B cell (primary cell): ENCODE data around the gene HOATZ. TPM values are rescaled to one million over a fixed set of nuclear protein-coding genes. Genes with fewer than 3 reads are reported as not detected.

Experiments used
- ATAC-seq: fragments of 200-7000 bp; cut with Tn5 transposase; one replicate; pipeline ENCODE4 v1.10.0; 2021; ENCODE audit warnings: low read depth, mild to moderate bottlenecking, moderate number of reproducible peaks, moderate library complexity
- CTCF ChIA-PET: fragments of 350-600 bp; sonication (Branson Sonifier 250); formaldehyde crosslinking; loops from one replicate; lab custom pipeline; 2021; ENCODE audit warnings: antibody characterized with exemption, inconsistent platforms; lab: Charles Lee
- POLR2A ChIA-PET: fragments of 350-600 bp; sonication (Branson Sonifier 250); formaldehyde crosslinking; loops from one replicate; lab custom pipeline; 2021; ENCODE audit warnings: antibody characterized with exemption; lab: Charles Lee
- DNase-seq: peaks from one replicate; pipeline ENCODE4 v3.0.0; 2013
- H2AFZ ChIP-seq: 2 replicates; pipeline ENCODE4 v1.6.1; 2012; ENCODE audit warnings: mild to moderate bottlenecking, low read depth, low read length; ENCODE audit not compliant: insufficient read depth, poor library complexity, severe bottlenecking
- H3K27ac ChIP-seq, 2 donors: 1 replicate in 1 of 2; 2 replicates in 1 of 2; pipeline ENCODE4 v1.5.1; 2012 to 2013; ENCODE audit warnings: low read length in 2 of 2, mild to moderate bottlenecking in 2 of 2, moderate library complexity in 1 of 2
- H3K27me3 ChIP-seq, 4 experiments: fragments of 200-600 bp in 1 of 4; sonication (generic) in 1 of 4; replicated peaks in 1 of 4; 1 replicate in 2 of 4; 2 replicates in 2 of 4; pipeline versions ENCODE4 v1.6.1 to v1.7.0; 2013 to 2016; ENCODE audit warnings: low read length in 3 of 4, mild to moderate bottlenecking in 2 of 4, mixed read lengths in 1 of 4, moderate library complexity in 1 of 4; ENCODE audit not compliant: insufficient read depth in 4 of 4, control insufficient read depth in 3 of 4; ENCODE audit errors: control extremely low read depth in 1 of 4
- H3K36me3 ChIP-seq, 2 experiments: replicated peaks in 1 of 2; 1 replicate in 1 of 2; 2 replicates in 1 of 2; pipeline versions ENCODE4 v1.6.1 to v1.7.1; 2013; ENCODE audit warnings: low read length in 1 of 2; ENCODE audit not compliant: insufficient read depth in 2 of 2, control insufficient read depth in 1 of 2; ENCODE audit errors: control extremely low read depth in 1 of 2, extremely low read depth in 1 of 2
- H3K4me1 ChIP-seq, 2 donors: fragments of 200-600 bp in 1 of 2; sonication (generic) in 1 of 2; 1 replicate in 1 of 2; 2 replicates in 1 of 2; pipeline versions ENCODE4 v1.5.1 to v1.6.1; 2013 to 2017; ENCODE audit warnings: low read length in 2 of 2; ENCODE audit not compliant: control insufficient read depth in 2 of 2, insufficient read depth in 2 of 2
- H3K4me2 ChIP-seq: replicated peaks from 2 replicates; pipeline ENCODE3; 2012; ENCODE audit warnings: mild to moderate bottlenecking, low read depth, low read length; ENCODE audit not compliant: poor library complexity, severe bottlenecking
- H3K4me3 ChIP-seq, 5 experiments: fragments of 200-600 bp in 1 of 5; sonication (generic) in 1 of 5; 1 replicate in 3 of 5; 2 replicates in 2 of 5; pipeline versions ENCODE4 v1.5.1 to v1.7.0; 2011 to 2016; ENCODE audit warnings: low read length in 4 of 5, mild to moderate bottlenecking in 4 of 5, low read depth in 2 of 5, control low read depth in 1 of 5, moderate library complexity in 1 of 5; ENCODE audit not compliant: insufficient read depth in 1 of 5; ENCODE audit errors: control extremely low read depth in 1 of 5, extremely low read depth in 1 of 5
- H3K79me2 ChIP-seq: fragments of 200-600 bp; sonication (generic); one replicate; pipeline ENCODE4 v1.6.0; 2016; ENCODE audit warnings: low read length; ENCODE audit not compliant: control insufficient read depth, insufficient read depth
- H3K9ac ChIP-seq: fragments of 200-600 bp; sonication (generic); 2 replicates; pipeline ENCODE4 v1.6.1; 2017; ENCODE audit warnings: mild to moderate bottlenecking, low read length, moderate library complexity
- H3K9me3 ChIP-seq, 3 donors: one replicate each; pipeline versions ENCODE4 v1.6.1 to v1.7.1; 2013; ENCODE audit warnings: low read length in 2 of 3; ENCODE audit not compliant: control insufficient read depth in 2 of 3, insufficient read depth in 1 of 3; ENCODE audit errors: control extremely low read depth in 1 of 3
- H4K20me1 ChIP-seq: 2 replicates; pipeline ENCODE4 v1.6.0; 2012; ENCODE audit warnings: mild to moderate bottlenecking, low read length; ENCODE audit not compliant: insufficient read depth, control insufficient read depth, poor library complexity, severe bottlenecking
- H3K27ac Mint-ChIP-seq: one replicate; pipeline ENCODE4 v1.8.0; 2021; ENCODE audit warnings: mixed read lengths
- H3K27me3 Mint-ChIP-seq: one replicate; pipeline ENCODE4 v1.8.0; 2021; ENCODE audit warnings: mixed read lengths
- H3K4me1 Mint-ChIP-seq: one replicate; pipeline ENCODE4 v1.8.0; 2021; ENCODE audit warnings: mixed read lengths
- H3K4me3 Mint-ChIP-seq: one replicate; pipeline ENCODE4 v1.8.0; 2021; ENCODE audit warnings: mixed read lengths
- H3K9me3 Mint-ChIP-seq: one replicate; pipeline ENCODE4 v1.8.0; 2022; ENCODE audit warnings: mixed read lengths; ENCODE audit not compliant: insufficient read depth
- CTCF ChIP-seq: fragments of 200-600 bp; IDR thresholded peaks from one replicate; pipeline ENCODE4 v1.8.0; 2022; ENCODE audit warnings: antibody characterized with exemption, mild to moderate bottlenecking
- EZH2 ChIP-seq: IDR thresholded peaks from 2 replicates; pipeline ENCODE4 v1.6.1; 2012; ENCODE audit warnings: borderline replicate concordance, low read depth, mild to moderate bottlenecking, moderate library complexity, low read length; ENCODE audit not compliant: insufficient read depth, poor library complexity, severe bottlenecking
- WGBS: methylation state at CpG from one replicate; pipeline ENCODE4 v1.1.5; 2013; ENCODE audit warnings: missing lambda C conversion rate; ENCODE audit not compliant: insufficient coverage; 5-methylcytosine and 5-hydroxymethylcytosine counted together
- intact Hi-C: fragments of 100-400 bp; cut with micrococcal nuclease; formaldehyde crosslinking; loops from one replicate; pipeline ENCODE4 v1.10.0; 2022
- polyA plus RNA-seq: library from polyadenylated mRNA; depleted of rRNA; stranded (reverse); fragments of >200 nt; gene quantifications from 2 replicates; pipeline ENCODE4 v1.2.3, GENCODE V29; 2012
- total RNA-seq, 2 donors: library from RNA; stranded (reverse); fragments of 120-200 nt in 1 of 2; gene quantifications; 1 replicate in 1 of 2; 2 replicates in 1 of 2; pipeline versions ENCODE4 v1.2.3 to v1.2.4, GENCODE V29; 2013 to 2022

The HOATZ gene
- total and polyA plus RNA-seq, 2 donors (not counting 1 experiment from before 2014, with no cell fraction given): not detected

- Histone ChIP-seq H3K4me2 (no peak overlapping the region), H3K79me2 (no peaks in the 10 kb centered on the region), H3K27ac (no peak overlapping the region), H3K4me1 (no peaks in the 10 kb centered on the region), H3K27me3 (peaks cover 0 to 10% (median 4%) of the 10 kb centered on the region in 4 experiments), H3K36me3 (no peaks in the 10 kb centered on the region), H3K9me3 (no peaks in the 10 kb centered on the region), H2AFZ (no peak overlapping the region), H4K20me1 (no peaks in the 10 kb centered on the region), H3K9ac (no peak overlapping the region), H3K4me3 (no peak overlapping the region)
- ATAC-seq: no peak
- Mint-ChIP-seq H3K4me1 (no peaks in the 10 kb centered on the region), H3K9me3 (no peaks in the 10 kb centered on the region), H3K27me3 (peaks cover 35% of the 10 kb centered on the region), H3K27ac (no peak overlapping the region), H3K4me3 (no peak overlapping the region)
- intact Hi-C loops: no loop called here
- ChIA-PET POLR2A (no interaction called here), CTCF (no interaction called here)
- no peak for DNase-seq
- no peak for TF ChIP-seq EZH2
- no peak for TF ChIP-seq CTCF
- WGBS: 100% methylated on average over 1 of the region's 2 CpGs
These were observed 35.7 kb downstream of the HOATZ start for GRCh38 chr11:111550258-111550657.

GRCh38 chr11:111554532-111554931 lies 40.0 kb downstream of the HOATZ start:
- peaks cover 7% of the 10 kb centered on the region for H3K9me3 Mint-ChIP-seq
- no peak overlapping the region for H2AFZ ChIP-seq
- H4K20me1 ChIP-seq: no peaks in the 10 kb centered on the region
- intact Hi-C loops: no loop called here
- H3K27ac ChIP-seq: no peak overlapping the region
- no peak overlapping the region for H3K27ac Mint-ChIP-seq
- TF ChIP-seq EZH2 (no peak), CTCF (no peak)
- CTCF ChIA-PET: interaction anchor here (1.4 kb wide), 1 partner anchor 223 kb away, joined by 5 read pairs; no protein-coding TSS in a partner anchor
- H3K9ac ChIP-seq: no peak overlapping the region
- no peak for DNase-seq
- H3K36me3 ChIP-seq: no peaks in the 10 kb centered on the region
- no peaks in the 10 kb centered on the region for H3K79me2 ChIP-seq
- POLR2A ChIA-PET: no interaction called here
- no peak overlapping the region for H3K4me3 Mint-ChIP-seq
- no peak overlapping the region for H3K4me2 ChIP-seq
- no peaks in the 10 kb centered on the region for H3K4me1 Mint-ChIP-seq
- no peaks in the 10 kb centered on the region for H3K4me1 ChIP-seq
- H3K27me3 Mint-ChIP-seq: peaks cover 18% of the 10 kb centered on the region
- H3K9me3 ChIP-seq: peaks cover 0 to 12% (median 7%) of the 10 kb centered on the region in 3 donors
- no peak for ATAC-seq
- peaks cover 0 to 2% (median 0%) of the 10 kb centered on the region in 4 experiments for H3K27me3 ChIP-seq
- no peak overlapping the region for H3K4me3 ChIP-seq
